Measurements from ENCODE around the gene KBTBD4.

The KBTBD4 gene

GRCh38 chr11:47524291-47524874, 54.4 kb downstream of the KBTBD4 start:
- no peak for DNase-seq (ENCODE audit: low read depth)
- no peak overlapping the region for H3K4me3 ChIP-seq (ENCODE audit: low read depth, low read length)
- TF ChIP-seq MAX (IDR thresholded peaks at IDR 0.05; ENCODE audit: low read depth, low read length) (no peak), POLR2A (IDR thresholded peaks at IDR 0.05; ENCODE audit: extremely low read depth, insufficient read length) (no peak), MYC (IDR thresholded peaks at IDR 0.05; ENCODE audit: low read depth, low read length) (no peak)
- TF ChIP-seq, protein P1, sequence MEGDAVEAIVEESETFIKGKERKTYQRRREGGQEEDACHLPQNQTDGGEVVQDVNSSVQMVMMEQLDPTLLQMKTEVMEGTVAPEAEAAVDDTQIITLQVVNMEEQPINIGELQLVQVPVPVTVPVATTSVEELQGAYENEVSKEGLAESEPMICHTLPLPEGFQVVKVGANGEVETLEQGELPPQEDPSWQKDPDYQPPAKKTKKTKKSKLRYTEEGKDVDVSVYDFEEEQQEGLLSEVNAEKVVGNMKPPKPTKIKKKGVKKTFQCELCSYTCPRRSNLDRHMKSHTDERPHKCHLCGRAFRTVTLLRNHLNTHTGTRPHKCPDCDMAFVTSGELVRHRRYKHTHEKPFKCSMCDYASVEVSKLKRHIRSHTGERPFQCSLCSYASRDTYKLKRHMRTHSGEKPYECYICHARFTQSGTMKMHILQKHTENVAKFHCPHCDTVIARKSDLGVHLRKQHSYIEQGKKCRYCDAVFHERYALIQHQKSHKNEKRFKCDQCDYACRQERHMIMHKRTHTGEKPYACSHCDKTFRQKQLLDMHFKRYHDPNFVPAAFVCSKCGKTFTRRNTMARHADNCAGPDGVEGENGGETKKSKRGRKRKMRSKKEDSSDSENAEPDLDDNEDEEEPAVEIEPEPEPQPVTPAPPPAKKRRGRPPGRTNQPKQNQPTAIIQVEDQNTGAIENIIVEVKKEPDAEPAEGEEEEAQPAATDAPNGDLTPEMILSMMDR (IDR thresholded peaks at IDR 0.05; ENCODE audit: low read depth, low read length) = no peak

GRCh38 chr11:47523490-47524225, 55.1 kb downstream of the KBTBD4 start:
- no peak overlapping the region for H3K4me3 ChIP-seq (ENCODE audit: low read depth, low read length)
- peak; percentile 72 for DNase-seq (ENCODE audit: low read depth)
- TF ChIP-seq MYC (IDR thresholded peaks at IDR 0.05; ENCODE audit: low read depth, low read length) (no peak), MAX (IDR thresholded peaks at IDR 0.05; ENCODE audit: low read depth, low read length) (no peak), POLR2A (IDR thresholded peaks at IDR 0.05; ENCODE audit: extremely low read depth, insufficient read length) (no peak)
- TF ChIP-seq, protein P1 (IDR thresholded peaks at IDR 0.05; ENCODE audit: low read depth, low read length) = no peak
